ENCODE results near the gene ATP6V1G3.
"Not testable (repeated sequence)": the region's sequence is repeated elsewhere in the genome, so short reads cannot be mapped to it uniquely, and the experiment has no call there.

The ATP6V1G3 gene, protein sequence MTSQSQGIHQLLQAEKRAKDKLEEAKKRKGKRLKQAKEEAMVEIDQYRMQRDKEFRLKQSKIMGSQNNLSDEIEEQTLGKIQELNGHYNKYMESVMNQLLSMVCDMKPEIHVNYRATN

GRCh38 chr1:198540580-198540979, at the start of gene ATP6V1G3:
Gene ATP6V1G3 (minus strand): TSS chr1:198540680. CDS start chr1:198540650, 30 bp downstream.
- DNase-seq (ENCODE audit: low read depth), result no peak

- DNase-seq (ENCODE audit: low read depth), result no peak
Measured at GRCh38 chr1:198588845-198589244, 48.4 kb upstream of the ATP6V1G3 start.

GRCh38 chr1:198584163-198584562, 43.7 kb upstream of the ATP6V1G3 start:
- DNase-seq (ENCODE audit: low read depth), result no peak

DNA sequence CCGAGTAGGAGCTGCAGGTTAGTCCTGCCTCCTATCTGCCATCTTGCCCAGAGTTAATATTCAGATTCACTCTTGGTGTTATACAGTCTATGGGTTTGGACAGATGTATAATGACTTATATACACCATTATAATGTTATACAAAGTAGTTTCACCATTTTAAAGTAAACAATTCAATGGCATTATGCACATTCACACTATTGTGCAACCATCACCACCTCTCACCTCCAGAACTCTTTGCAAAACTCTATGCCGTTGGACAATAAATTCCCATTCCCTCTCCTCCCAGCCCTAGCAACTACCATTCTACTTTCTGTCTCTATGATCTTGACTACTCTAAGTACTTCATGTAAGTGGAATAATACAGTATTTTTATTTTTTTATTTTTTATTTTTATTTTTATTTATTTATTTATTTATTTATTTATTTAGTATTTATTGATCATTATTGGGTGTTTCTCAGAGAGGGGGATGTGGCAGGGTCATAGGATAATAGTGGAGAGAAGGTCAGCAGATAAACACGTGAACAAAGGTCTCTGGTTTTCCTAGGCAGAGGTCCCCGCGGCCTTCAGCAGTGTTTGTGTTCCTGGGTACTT, 42.8 kb upstream of the ATP6V1G3 start:
- DNase-seq (ENCODE audit: low read depth), result not testable (repeated sequence)

DNA sequence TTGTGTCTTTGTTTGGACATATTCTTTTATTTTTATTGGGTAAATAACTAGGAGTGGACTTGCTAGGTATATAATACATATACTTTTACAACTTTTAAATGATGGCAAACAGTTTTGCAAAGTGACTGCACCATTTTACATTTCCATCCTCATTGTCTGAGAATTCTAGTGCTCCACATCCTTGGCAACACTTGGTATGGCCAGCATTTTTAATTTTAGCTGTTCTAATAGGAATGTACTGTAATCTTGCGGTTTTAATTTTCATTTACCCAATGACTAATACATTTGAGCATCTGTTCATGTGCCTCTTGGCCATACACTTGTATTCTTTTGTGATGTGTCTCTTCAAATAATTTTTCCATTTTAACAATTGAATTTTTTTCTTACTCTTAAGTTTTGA, 37.0 kb upstream of the ATP6V1G3 start:
- no peak for DNase-seq (ENCODE audit: low read depth)

DNA sequence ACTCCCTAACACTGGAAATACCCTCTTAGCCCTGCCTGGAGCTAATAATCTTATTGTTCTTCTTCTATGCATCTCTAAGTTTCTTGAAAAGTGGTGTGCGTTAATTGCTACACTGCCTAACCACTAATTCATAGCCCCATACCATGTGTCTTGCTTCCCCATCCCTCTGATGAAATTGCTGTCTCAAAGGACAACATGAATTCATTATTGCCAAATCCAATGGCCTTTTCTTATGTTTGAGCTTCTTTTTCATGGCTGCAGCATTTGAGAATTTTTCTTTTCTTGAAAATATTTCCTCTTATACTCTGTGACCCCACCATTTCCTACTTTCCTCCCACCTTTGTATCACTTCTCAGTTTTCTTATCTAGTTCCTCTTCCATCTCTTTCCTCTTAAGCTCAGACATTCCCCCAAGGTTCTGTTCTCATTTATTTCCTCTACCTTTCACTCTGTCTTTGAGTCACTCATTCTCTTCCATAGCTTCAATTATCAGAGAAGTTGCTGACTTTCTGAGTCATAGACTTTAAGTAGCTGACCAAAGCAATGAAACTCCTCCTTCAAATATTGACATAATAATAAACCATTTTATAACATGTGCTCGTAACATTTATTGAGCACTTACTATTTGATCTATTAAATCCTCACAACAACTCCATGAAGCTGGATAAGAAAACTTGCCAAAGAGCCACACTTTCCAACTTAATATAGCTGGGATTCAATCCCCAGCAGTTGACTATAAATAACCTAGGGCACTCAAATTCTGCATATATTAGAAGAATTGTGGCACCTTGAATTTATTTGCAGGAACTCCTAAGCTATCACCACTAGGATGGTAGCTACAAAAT, 35.5 kb upstream of the ATP6V1G3 start:
- no peak for DNase-seq (ENCODE audit: low read depth)

DNA sequence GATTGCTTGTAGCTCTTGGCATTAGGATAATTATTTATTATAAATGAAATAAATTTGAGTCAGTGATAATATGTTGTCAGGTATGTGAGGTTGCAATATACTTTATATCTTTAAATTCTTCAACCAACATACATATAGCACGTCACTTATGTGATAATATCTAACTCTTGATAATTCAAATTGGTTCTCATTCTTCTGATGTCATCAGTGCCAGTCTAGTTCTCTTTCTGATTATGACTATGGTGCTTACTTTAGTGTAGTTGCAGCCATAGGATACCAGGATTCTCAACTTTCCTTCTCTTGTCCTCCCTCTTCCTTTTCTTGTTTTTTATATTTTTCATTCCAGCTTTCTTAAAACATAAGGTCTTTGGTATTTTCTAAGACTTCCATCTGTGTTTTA, 34.8 kb upstream of the ATP6V1G3 start:
- DNase-seq (ENCODE audit: low read depth), result no peak

- no peak for DNase-seq (ENCODE audit: low read depth)
Measured at GRCh38 chr1:198574325-198574724, 33.8 kb upstream of the ATP6V1G3 start.

DNA sequence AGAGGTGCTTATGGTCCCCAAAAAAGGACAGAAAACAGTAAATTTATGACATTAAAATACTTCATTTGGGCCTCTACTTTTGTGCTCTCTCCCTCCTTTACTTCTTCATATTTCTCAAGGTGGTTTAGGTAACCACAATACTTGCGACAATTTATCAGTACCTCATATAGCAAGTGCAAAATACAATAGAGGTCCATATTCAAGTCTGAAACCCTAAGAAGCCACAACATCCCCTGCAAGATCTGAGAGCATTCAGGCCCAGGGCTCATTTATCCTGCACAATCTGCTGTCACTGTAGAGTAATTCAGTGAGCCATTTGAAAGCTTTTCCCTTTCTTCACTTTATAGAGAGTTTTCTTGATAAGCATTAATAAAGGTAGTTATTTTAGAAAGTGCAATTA, 24.2 kb upstream of the ATP6V1G3 start:
- no peak for DNase-seq (ENCODE audit: low read depth)

DNA sequence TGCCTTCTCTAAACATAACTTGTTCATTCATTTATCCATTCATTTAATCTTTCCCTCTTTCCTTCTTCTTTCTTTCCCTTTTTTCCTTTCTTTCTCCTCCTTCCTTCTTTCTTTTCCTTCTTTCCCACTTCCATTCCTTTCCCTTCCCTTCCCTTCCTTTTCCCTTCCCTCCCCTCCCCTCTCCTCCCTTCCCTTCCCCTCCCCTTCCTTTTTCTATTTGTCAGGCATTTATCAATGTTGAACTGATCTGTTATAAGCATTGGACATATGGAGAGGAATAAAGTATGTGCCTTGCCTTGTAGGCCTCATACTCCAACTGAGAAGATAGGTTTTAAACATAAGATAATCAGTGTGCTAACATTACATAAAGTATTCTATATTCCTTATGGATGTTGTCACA, 23.7 kb upstream of the ATP6V1G3 start:
- no peak for DNase-seq (ENCODE audit: low read depth)

DNA sequence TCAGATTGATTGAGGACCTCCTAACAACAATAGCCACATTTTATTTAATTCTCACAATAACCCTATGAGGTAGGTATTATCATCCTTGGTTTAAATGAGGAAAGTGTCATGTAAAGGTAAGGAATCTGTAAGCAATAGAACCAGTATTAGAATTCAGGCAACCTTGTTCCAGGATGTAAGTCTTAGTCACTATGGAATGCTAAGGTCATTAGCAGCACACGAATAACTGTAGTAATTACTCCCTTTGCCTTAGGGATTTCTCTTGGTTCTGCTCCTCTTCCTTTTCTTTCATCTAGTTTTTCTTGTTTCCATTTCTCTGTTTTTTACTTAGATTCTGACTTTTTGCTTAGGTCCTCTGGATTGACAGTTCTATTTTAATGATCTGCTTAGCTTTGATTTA, 23.1 kb upstream of the ATP6V1G3 start:
- no peak for DNase-seq (ENCODE audit: low read depth)

DNA sequence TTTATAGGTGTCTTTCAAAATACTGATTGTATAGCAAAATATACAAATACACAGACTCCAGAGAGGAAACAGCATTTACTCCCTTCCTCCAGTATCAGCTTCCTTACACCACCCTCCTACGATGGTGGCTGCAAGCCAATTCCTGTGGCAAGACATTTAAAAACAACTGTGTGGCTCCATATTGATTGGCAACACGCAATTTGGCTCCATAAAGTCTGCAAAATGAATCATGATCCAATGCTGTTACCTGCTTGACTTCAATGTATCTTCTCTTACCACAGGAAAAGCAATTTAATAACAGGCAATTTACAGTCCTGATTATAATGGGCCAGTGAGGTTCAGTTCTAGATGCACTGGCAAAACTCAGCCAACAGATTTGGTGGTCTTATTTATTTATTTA, 19.7 kb upstream of the ATP6V1G3 start:
- no peak for DNase-seq (ENCODE audit: low read depth)

DNA sequence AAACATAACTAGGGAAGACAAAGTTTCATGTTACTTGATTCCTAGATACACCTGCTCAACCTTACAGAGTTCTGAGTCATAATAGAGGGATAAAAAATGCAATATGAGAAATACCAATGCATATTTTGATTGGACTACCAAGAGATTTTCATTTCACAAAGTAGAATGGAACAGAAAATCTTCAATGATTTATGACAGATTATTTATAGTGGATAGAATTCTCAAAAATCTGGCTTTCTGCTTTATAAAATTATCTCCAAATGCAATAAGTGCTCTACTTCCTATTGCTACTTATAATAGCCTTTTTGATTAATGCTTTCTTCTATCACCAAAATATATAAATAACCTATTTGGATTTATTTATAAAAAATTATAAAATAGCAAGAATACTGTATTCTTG, 18.9 kb upstream of the ATP6V1G3 start:
- DNase-seq (ENCODE audit: low read depth), result no peak

DNA sequence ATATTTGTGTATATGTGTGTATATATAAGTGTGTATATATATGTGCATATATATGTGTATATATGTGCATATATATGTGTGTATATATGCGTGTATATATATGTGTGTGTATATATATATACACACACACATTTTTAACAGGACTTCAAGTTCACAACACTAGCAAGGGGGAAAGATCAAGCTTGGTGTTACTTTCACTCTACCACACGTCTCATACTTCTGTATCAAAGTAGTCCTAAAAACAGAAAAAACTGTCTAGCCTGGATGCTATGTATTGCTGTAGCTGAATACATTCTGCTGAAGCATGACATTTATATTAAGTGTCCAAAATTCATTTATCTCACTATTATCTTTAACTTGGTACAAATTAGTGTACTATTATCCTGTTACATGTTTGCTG, 17.9 kb upstream of the ATP6V1G3 start:
- DNase-seq (ENCODE audit: low read depth), result no peak

- DNase-seq (ENCODE audit: low read depth), result peak; percentile 25
Measured at GRCh38 chr1:198556971-198557370, 16.5 kb upstream of the ATP6V1G3 start.

DNA sequence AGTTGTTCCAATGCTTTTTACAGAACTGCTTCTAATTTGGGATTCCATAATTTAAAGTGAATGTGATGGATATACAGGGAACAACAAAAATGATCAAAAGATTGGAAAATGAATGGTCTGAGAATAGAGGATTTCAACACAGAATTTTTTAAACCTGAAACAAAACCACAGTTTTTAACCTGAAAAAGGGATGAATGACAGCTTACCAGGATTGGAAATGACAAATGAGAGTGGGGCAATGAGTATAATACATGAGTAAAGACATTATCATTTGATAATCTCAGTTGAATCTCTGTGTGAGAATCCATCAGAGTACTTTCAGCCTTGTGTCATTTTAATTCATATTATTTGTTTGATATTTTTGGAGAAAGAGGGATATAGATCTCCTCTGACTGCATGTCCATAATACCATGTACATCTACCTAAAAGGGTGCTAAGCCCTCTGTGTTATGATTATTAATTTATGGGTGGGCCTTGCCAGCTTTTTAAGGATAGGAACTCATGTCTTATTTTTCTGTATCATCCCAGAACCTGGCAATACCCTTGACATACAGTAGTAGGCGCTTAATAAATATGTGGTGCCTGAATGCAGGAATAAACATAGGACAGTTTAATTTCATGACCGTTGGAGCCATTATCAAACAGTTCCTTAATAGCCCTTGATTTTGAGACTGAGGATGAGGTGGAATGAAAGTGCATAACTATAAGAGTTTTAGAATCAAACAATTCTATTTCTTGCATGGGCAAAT, 12.4 kb upstream of the ATP6V1G3 start:
- no peak for DNase-seq (ENCODE audit: low read depth)

DNA sequence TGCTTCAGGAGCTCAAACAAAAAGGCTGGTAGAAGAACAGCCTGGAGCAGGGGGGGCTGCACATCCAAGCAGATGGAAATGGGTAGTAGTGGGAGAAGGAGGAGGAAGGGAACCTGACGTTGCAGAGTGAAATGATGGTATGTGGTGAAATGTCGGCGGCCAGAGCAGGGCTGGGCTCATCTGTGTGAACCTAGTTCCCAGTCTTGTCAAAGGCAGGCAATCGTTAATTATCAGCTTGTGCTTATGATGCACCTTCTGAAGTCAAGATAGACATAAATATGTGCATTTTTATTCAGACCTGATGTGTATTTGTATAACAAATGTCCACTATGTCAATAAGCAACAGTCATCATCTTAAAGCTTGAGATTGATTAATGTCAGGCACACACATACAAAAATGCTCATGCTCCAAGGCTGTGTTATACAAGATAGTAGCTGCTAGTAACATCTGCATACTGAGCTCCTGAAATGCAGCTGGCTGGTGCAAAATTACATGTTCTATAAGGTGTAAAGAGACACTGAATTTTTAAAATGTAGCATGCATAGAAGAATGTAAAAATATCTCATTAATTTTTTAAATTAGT, 10.6 kb upstream of the ATP6V1G3 start:
- no peak for DNase-seq (ENCODE audit: low read depth)

- no peak for DNase-seq (ENCODE audit: low read depth)
Measured at GRCh38 chr1:198549866-198550265, 9.4 kb upstream of the ATP6V1G3 start.

- DNase-seq (ENCODE audit: low read depth), result no peak
Measured at GRCh38 chr1:198548890-198549289, 8.4 kb upstream of the ATP6V1G3 start.

DNA sequence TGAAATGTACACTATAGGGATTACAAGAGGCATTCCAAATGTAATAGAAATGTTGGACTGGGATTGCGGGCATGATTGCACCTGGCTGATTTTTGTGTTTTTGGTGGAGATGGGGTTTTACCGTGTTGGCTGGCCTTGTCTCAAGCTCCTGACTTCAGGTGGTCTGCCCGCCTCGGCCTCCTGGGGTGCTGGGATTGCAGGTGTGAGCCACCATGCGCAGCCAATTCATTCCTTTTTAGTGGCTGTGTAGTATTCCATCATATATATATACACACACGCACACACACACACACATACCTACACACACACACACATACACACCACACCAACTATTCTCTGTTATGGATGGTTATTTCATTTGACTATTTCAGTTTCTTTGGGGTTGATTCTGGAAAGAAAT, 4.7 kb upstream of the ATP6V1G3 start:
- DNase-seq (ENCODE audit: low read depth), result no peak

DNA sequence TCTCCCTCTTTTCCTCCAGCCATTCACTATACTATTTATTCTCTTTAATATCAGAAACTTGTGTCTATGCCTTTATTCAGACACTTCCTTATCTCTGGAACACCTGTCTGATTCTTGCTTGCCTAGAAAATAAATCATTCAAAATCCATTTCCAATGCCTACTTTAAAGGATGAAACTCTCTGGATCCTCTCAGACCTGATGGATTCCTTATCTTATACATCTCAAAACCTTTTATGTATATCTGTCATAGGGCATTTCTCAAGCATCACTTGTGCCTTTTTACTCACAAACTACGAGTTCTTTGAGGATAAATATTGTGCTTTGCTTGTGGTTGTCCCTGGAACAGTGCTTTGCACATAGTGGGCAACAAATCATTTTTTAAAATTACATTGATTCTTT, 3.8 kb upstream of the ATP6V1G3 start:
- no peak for DNase-seq (ENCODE audit: low read depth)

- DNase-seq (ENCODE audit: low read depth), result no peak
Measured at GRCh38 chr1:198543670-198544260, 3.3 kb upstream of the ATP6V1G3 start.
